NCI-H1105 treated with DMSO at 0.1 percent for 48 hours (cell line): ENCODE data around the gene PIK3R3.

ENCODE experiments used
- DNase-seq: peaks from one replicate; lab custom pipeline; 2025; lab: John Stamatoyannopoulos, UW

The PIK3R3 gene

DNA sequence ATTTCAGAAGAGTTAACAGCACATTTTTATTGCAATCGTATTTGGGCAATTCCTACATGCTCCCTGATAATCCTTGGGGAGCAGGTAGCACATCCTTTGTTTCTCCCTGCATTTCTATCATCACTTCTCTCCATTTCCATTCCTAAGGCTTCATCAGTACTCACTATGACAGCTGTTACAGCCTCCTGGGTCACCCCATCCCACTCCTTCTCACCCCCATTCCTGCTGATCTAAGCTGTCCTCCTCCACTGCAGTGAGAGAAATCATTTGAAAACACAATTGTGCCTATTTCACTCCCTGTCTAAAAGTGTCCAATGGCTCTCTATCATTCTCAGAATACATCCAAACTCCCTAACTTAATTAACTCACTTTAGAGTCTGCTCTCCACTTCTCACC, 25.5 kb upstream of the PIK3R3 start:
- DNase-seq, result no peak

GRCh38 chr1:46153732-46154131, 21.3 kb upstream of the PIK3R3 start:
- DNase-seq, result no peak

DNA sequence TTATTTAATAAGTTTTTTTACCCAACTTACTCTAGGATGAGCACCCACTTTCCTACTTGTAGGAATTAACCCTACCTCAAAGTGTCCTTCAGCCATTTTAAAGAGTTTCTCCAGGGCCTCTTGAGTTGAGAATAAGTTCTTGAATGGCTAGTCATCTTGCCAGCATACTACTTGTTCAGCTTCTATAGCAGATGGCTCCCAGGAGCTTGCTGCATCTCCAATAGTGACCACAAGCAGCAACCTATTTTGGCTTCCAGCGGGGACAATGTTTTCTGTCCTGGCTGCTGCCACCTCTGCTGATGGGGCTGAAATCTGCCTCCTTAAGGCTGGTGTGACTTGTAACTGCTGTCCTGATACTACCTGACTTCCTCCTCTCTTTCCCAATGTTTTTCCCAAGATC, 20.8 kb upstream of the PIK3R3 start:
- no peak for DNase-seq

- no peak for DNase-seq
These were observed 19.6 kb upstream of the PIK3R3 start for GRCh38 chr1:46152016-46152415.

DNA sequence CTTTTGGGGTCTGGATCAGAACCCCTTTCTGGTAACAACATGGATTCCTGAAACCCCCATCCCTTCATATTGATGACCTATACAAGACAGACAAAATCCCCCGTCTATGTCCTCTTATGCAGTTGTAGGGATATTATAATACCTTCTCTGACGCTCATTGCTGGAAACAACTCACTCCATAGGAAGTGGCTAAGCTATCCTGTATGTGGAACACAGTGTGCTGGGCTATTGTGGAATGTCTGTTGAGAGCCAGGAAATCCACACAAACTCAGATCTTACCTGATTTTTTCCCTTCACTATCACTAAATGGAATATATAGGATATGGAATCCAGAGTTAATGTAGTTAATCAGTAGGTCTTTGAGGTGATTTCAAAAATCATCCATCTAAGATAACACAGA, 17.7 kb upstream of the PIK3R3 start:
- no peak for DNase-seq

- no peak for DNase-seq
These were observed 15.9 kb upstream of the PIK3R3 start for GRCh38 chr1:46148318-46148717.

DNA sequence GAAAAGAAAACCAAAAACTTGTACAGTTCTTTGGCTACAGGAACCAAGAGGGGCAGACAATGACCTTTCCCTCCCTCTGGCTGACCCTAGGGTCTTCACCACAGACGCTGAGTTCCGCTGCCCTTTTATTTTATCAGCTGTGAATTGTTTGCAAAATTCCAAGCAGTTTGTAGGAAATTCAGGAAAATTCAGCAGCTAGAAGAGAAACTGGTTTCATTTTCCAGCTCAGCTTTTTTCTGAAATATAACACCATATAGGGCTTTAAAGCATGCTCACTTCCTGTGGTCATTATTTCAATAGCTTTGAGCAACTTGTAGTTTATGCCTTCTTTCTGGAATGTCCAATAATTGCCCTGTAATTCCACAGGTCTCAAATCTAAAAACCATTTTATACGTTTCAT, 5.5 kb upstream of the PIK3R3 start:
- DNase-seq, result no peak

DNA sequence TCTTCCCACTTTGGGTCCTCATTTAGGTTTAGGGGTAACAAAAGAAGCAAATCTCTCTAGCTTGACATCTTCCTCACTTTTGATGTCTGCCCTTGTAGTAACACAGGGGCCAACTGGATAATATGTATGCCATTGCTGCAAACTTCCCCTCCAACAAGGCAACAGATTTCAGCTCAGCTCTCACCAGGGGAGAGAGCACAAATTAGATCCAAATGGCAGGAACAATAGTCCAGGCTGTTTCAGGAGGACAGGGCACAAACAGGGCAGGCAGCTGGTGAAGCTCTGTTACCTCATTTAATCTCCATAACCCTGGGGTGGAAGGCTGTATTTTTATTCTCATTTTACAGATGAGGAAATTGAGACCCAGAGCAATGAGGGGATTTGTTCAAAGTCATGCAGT, 4.3 kb upstream of the PIK3R3 start:
- no peak for DNase-seq

DNA sequence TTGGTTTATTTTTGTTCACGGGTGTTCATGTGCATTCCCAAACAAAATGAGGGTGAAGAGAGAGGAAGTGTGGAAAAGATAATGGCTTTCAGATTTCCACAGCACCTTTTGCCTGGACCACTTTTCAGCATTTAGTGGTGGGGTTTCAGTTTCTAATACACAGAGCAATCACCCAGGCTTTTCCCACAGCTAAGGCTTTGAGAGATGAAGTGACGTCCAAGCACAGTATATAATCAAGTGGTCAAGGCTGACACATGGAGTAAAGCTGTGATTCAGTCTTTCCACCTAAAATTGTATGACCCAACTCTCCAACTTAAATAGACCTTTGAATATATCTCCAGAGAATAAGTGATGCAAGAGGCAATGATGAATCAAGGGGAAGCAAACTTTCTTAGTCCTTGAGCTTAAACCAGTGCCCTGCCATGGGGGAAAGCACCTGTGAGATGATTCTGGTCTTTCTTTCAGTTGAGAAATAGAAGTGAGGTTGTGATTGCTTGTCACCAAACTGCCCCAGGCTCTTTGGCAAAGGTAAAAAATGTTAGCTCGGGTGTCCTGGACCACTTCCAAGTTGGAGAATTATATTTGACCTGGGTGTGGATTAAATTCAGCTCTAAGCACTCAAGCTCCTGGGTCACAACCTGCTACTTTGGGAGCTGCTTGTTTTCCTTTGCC, 2.4 kb upstream of the PIK3R3 start:
- peak; percentile 86 for DNase-seq

DNA sequence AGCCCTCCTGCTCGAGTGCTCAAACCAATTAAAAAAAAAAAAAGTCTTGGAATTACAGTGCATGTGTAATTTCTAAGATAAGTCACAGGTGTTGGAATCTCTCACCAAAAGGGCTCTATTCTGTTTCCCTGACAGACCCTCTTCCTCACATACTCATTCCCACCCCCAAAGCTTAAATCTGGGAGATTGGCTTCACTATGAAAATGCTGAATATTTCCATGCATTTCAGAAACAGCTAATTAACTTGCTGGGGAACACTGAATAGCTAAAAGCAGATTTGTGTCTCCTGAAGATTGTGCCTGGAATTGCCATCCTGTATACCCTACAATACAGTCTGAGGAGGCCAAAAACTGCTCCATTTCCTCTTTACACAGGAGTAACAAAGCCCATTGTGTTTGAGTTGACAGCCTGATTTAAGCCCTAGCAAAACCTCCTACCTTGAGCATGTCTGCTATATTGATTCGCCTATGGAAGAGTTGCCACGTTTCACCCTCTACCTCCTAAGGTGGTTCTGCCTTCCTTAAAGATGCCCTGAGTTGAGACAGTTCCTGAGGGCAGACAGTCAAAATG, 1.4 kb upstream of the PIK3R3 start:
- DNase-seq, result peak; percentile 28

DNA sequence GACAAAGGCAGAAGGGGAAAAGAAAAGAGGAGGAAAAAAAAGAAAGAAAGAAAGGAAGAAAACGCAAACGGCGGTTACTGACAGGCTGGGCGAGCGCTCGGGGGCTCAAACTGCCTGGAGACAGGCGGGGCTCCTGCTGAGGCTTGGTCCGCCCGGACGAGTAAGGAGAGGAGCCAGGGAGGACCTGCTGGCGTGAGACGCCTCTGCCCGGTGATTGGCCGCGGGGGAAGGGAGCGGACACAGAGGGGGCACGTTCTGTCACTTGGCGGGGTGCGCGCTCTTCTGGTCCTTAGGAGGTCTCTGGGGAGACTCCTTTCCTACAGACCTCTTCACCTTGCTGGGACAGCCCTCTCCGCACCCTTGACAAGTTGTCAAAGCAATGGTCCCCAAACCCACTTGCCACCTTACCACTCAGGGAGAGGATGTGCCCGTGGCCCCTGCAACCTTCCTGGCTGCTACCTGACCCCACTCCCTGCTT, 791 bp upstream of the PIK3R3 start:
- DNase-seq, result no peak

GRCh38 chr1:46131712-46132528, 509 bp downstream of the PIK3R3 start:
- peak; percentile 68 for DNase-seq

DNA sequence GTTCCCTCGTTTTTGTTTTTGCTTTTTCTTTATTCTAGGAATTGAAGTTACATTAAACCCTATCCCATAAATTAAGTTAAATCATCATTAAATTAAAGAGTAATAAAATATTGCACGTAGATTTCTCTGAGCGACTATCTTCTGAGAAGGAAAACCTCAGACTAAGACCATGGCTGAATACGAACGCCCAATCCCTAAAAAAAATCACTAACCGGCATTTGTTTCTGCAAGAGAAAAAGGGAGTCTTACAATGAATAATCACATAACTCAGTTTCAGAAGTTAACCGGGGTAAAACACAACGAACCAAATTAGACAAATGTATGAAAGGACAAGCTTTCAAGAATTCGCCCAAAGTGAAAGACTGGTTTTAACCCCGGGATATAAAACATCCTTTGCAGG, 1.3 kb downstream of the PIK3R3 start:
- no peak for DNase-seq

DNA sequence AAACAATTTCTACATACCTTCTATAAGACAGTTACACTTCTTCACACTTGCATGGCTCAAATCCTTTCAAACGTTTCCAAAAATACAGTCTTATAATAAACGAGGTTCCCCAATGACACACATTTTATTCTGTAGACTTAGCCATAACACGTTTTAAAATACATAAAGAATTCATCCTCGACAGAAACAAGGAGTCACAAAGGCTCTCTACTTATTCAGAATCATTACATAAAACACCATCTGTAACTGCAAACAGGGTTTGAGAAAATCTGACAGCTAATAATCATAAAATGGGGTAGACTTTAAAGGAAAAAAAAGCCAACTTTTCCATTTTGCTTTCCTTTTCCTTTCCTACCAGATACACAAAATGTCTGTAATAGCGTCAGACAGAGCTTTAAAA, 1.8 kb downstream of the PIK3R3 start:
- DNase-seq, result peak; percentile 32

- DNase-seq, result peak; percentile 34
These were observed 2.3 kb downstream of the PIK3R3 start for GRCh38 chr1:46130121-46130520.

DNA sequence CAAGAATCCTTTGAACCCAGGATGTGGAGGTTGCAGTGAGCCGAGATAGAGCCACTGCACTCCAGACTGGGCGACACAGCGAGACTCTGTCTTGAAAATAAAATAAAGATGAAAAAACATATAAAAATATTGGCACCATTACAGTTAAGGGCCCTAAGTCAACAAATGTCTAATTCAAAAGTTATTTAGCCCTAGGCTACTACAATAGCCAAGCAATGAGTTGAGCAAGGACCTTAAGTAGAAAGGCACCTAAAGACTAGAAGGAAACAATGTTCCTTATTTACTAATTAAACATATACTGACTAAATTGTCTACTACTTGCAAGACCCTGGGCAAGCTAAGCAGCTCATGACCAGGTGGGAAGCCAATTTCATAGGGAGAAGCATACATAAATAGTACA, 4.1 kb downstream of the PIK3R3 start:
- no peak for DNase-seq

DNA sequence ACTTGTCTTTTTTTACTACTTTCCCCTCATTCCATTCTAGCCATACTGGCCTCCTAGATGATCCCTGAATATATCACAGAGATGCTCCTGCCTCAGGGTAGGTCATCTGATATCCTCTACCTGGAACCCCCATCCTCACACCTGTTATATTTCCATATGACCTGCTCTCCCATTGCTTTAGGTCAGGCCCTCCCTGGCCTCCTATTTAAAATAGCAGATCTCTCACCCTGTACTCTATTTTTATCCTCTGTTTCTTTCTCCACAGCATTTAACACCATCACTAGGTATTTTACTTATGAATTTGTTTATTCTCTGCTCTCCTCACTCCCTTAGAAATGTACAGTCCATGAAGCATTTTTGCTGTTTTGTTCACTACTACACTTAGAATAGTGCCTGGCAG, 13.6 kb downstream of the PIK3R3 start:
- DNase-seq, result no peak

DNA sequence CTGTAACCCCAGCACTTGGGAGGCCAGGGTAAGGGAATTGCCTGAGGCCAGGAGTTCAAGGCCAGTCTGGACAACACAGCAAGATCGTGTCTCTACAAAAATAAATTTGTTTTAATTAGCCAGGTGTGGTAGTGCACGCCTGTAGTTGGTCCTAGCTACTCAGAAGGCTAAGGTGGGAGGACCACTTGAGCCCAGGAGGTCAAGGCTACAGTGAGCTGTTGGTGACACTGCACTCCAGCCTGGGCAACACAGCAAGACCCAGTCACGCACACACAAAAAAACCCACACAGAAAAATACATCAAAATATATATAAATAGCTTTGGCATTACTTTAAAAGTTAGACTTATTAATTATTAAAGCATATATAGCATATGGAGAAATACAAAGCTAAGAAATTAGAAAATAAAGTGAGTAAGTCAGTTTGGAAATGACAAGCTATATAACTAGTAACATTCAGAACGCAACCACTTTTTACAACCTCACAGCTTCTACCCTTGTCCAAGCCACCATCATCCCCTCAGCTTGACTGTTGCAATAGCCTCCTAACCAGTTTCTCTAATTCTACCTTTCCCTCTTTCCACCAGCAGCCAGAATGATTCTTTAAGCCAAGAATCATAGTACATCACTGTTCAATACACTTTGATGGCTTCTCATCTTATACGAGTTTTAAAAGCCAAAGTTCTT, 14.5 kb downstream of the PIK3R3 start:
- no peak for DNase-seq

GRCh38 chr1:46114925-46115603, 17.4 kb downstream of the PIK3R3 start:
- no peak for DNase-seq

DNA sequence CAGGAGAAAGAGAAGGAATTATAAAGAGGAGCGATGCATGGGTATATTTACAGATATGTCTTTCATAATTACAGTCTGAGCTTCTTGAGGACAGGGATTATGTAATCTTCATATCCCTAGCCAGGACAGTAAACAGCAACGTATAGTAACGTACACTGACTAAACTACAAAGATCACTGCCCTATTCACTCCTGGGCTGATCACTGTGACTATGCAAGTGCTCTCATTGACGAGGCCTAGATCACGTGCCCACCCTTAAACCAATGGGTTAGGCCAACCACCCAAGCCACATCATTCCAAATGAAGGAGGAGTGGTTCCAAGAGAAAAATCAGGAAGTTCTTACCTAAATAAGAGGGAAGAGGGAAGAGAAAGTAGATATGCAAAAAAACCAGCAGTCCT, 18.5 kb downstream of the PIK3R3 start:
- DNase-seq, result no peak

DNA sequence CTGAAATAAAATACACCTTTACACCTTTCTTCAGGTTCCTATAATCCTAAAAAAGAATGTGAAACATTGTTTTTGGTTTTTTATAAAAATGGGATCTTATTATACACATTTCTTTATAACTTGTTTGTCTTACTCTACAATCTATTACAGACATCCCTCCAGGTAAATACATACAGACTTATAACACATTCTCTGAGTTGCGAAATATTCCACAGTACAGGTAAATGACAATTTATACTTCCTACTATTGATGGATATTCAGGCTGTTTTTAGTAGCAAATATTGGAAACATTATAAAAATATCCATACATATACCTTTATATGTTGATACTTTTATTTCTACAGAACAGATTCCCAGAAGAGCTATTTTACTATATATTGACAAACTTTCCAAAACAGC, 20.3 kb downstream of the PIK3R3 start:
- no peak for DNase-seq

- no peak for DNase-seq
These were observed 21.9 kb downstream of the PIK3R3 start for GRCh38 chr1:46110521-46110920.
